22Rv1 (cell line): ENCODE data around the gene CD302.

Source experiments
- ZFX ChIP-seq: fragments of 450-650 bp; IDR thresholded peaks from 2 replicates; pipeline ENCODE4 v1.6.1; 2017; ENCODE audit warnings: antibody characterized with exemption, borderline replicate concordance
- TF ChIP-seq, protein P1 (sequence below): fragments of 450-650 bp; IDR thresholded peaks from 2 replicates; pipeline ENCODE4 v1.5.1; 2017; ENCODE audit warnings: mild to moderate bottlenecking

DNA sequence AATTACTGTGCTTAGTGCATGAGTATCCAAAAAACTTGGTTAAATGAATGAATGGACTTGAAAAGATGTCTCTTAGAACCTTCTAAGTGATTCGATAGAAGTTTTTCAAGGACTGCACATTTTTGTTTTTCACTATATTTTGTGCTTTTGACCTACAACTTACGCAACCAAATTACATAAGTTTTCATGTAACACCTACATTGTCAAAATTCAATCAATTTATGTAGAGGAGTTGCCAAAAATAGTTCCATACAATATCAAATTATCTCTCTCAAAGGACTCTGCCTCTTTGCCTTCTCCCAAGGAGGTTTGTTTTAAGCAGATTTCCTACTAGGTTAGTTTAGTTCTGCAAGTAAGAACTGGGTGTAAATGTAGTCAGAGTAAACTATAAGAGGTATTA is 75.4 kb downstream of the CD302 start:
- TF ChIP-seq, protein P1, sequence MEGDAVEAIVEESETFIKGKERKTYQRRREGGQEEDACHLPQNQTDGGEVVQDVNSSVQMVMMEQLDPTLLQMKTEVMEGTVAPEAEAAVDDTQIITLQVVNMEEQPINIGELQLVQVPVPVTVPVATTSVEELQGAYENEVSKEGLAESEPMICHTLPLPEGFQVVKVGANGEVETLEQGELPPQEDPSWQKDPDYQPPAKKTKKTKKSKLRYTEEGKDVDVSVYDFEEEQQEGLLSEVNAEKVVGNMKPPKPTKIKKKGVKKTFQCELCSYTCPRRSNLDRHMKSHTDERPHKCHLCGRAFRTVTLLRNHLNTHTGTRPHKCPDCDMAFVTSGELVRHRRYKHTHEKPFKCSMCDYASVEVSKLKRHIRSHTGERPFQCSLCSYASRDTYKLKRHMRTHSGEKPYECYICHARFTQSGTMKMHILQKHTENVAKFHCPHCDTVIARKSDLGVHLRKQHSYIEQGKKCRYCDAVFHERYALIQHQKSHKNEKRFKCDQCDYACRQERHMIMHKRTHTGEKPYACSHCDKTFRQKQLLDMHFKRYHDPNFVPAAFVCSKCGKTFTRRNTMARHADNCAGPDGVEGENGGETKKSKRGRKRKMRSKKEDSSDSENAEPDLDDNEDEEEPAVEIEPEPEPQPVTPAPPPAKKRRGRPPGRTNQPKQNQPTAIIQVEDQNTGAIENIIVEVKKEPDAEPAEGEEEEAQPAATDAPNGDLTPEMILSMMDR: no peak
- no peak for TF ChIP-seq ZFX
